ENCODE measurements around the gene NUP93. TPM values are rescaled to one million over a fixed set of nuclear protein-coding genes. Genes with fewer than 3 reads are reported as not detected.

The NUP93 gene
- total and polyA plus RNA-seq, 2 of the 8 experiments (the other 6 are each of a cell fraction or from before 2014, with no cell fraction given) = 147 to 201 TPM

GRCh38 chr16:56771558-56772279 lies 41.8 kb downstream of the NUP93 start:
- peaks cover 4% of the 10 kb centered on the region; the same call in 1 of the 2 replicates for H3K79me1 ChIP-seq (ENCODE audit: low read depth, low read length)
- H3K9me3 ChIP-seq (ENCODE audit: insufficient read depth in 2 of 2, low read depth in 1 of 2, low read length in 1 of 2) = no peaks in the 10 kb centered on the region
- H3K27ac ChIP-seq (ENCODE audit: low read depth, low read length) = no peak overlapping the region
- H3K9ac ChIP-seq (replicated peaks in 1 of 4; ENCODE audit: extremely low read depth in 1 of 4, low read depth in 3 of 4, low read length in 3 of 4) = no peak overlapping the region
- peaks cover 0 to 36% of the 10 kb centered on the region in 2 experiments; a peak in 2 of 4 replicates for H3K79me2 ChIP-seq (ENCODE audit: control insufficient read depth in 1 of 2, insufficient read depth in 2 of 2, low read length in 2 of 2)
- CTCF ChIA-PET (ENCODE audit: partially characterized antibody) = interaction anchor here (1.2 kb wide), 1 partner anchor 15 kb away, joined by 3 read pairs; no protein-coding TSS in a partner anchor
- H3K4me1 ChIP-seq (replicated peaks in 1 of 4; ENCODE audit: control insufficient read depth in 3 of 4, insufficient read depth in 4 of 4, low read length in 3 of 4) = peaks cover 0 to 10% (median 0%) of the 10 kb centered on the region in 4 experiments; a peak in 1 of 7 replicates
- H3K4me3 ChIP-seq (ENCODE audit: extremely low read depth in 1 of 4, insufficient read depth in 2 of 4, low read depth in 3 of 4, low read length in 4 of 4) = no peak overlapping the region
- H3K18ac ChIP-seq (ENCODE audit: extremely low read depth, low read length) = no peak overlapping the region
- WGBS, 2 experiments (ENCODE audit: extremely low coverage in 1 of 2, insufficient coverage in 1 of 2, insufficient read length in 1 of 2, insufficient replicate concordance in 2 of 2, low coverage in 1 of 2, low lambda C conversion rate in 2 of 2, missing lambda C conversion rate in 1 of 2) = 95% methylated on average over 5 of the region's 5 CpGs; no CpG with 5 or more reads in 1 of the 2 experiments
- H3K23me2 ChIP-seq (ENCODE audit: low read depth, low read length) = no peaks in the 10 kb centered on the region
- no peak overlapping the region for H2AK5ac ChIP-seq (ENCODE audit: low read depth, low read length)
- no peak overlapping the region for H3K14ac ChIP-seq (ENCODE audit: insufficient read length)
- no peak overlapping the region for H4K8ac ChIP-seq (ENCODE audit: extremely low read depth, insufficient read depth, low read length)
- H3K36me3 ChIP-seq (ENCODE audit: control insufficient read depth in 2 of 4, insufficient read depth in 4 of 4, low read length in 3 of 4) = peaks cover 0 to 3% (median 0%) of the 10 kb centered on the region in 4 experiments; a peak in 2 of 8 replicates
- H2AFZ ChIP-seq (ENCODE audit: low read length) = no peak overlapping the region
- no peak overlapping the region for H2BK15ac ChIP-seq (ENCODE audit: low read length)
- H3K56ac ChIP-seq (replicated peaks; ENCODE audit: insufficient read length, low read depth, low read length) = no peak overlapping the region
- H3K23ac ChIP-seq (ENCODE audit: insufficient read length) = no peak overlapping the region
- no peak overlapping the region for H4K91ac ChIP-seq (replicated peaks; ENCODE audit: insufficient read length, low read length)
- no peak overlapping the region for H2BK5ac ChIP-seq (ENCODE audit: low read depth, low read length)
- no peak overlapping the region for H2BK120ac ChIP-seq (replicated peaks; ENCODE audit: low read depth, low read length)
- POLR2A ChIA-PET (ENCODE audit: partially characterized antibody) = no interaction called here
- no peak overlapping the region for H3K4ac ChIP-seq (replicated peaks; ENCODE audit: insufficient read length, low read depth, low read length)
- no peak for DNase-seq (ENCODE audit: low read depth in 1 of 2, low spot score in 2 of 2)
- H4K5ac ChIP-seq (ENCODE audit: insufficient read length, low read depth, low read length) = no peak overlapping the region
- H3K27me3 ChIP-seq (replicated peaks in 1 of 4; ENCODE audit: control insufficient read depth in 3 of 4, extremely low read depth in 1 of 4, insufficient read depth in 3 of 4, low read length in 3 of 4) = no peaks in the 10 kb centered on the region
- no peak overlapping the region for H3K4me2 ChIP-seq (ENCODE audit: insufficient read depth in 1 of 2, low read depth in 2 of 2, low read length in 2 of 2)
- no peak for FAIRE-seq
- no peak overlapping the region for H2BK12ac ChIP-seq (ENCODE audit: low read depth, low read length)
- H4K20me1 ChIP-seq (replicated peaks in 1 of 2; ENCODE audit: control insufficient read depth in 1 of 2, insufficient read depth in 2 of 2, low read length in 2 of 2) = peaks cover 5 to 8% of the 10 kb centered on the region in 2 experiments
- no peak overlapping the region for H2BK20ac ChIP-seq (ENCODE audit: low read length)

Data from H1 (cell line).